Dermis blood vessel endothelial cell (primary cell): Measurements from ENCODE around the gene ZNF526. TPM values are rescaled to one million over a fixed set of nuclear protein-coding genes. Genes with fewer than 3 reads are reported as not detected.
A peak's percentile ranks its signal among the peaks of the same experiment; 100 is the strongest.

Source experiments
- DNase-seq: peaks from one replicate; pipeline ENCODE4 v3.0.0; 2010
- total RNA-seq: library from RNA; depleted of rRNA; stranded (reverse); fragments of >200 nt; gene quantifications from 2 replicates; pipeline ENCODE4 v1.2.3, GENCODE V29; 2014

Gene ZNF526
- total RNA-seq, result 8.7 and 9.3 TPM in 2 replicates

GRCh38 chr19:42219812-42220750 lies at the start of gene ZNF526:
TSS of gene ZNF526 (plus strand) at chr19:42220312. CDS start at chr19:42224404, 4,092 bp downstream.
- DNase-seq, result peak; percentile 99

- no peak for DNase-seq
Measured at GRCh38 chr19:42170715-42171114, 49.4 kb upstream of the ZNF526 start.

GRCh38 chr19:42172261-42172660 lies 47.9 kb upstream of the ZNF526 start:
- DNase-seq, result no peak

GRCh38 chr19:42173695-42174094 lies 46.4 kb upstream of the ZNF526 start:
- no peak for DNase-seq

GRCh38 chr19:42174188-42174587 lies 45.9 kb upstream of the ZNF526 start:
- DNase-seq, result no peak

- DNase-seq, result no peak
Measured at GRCh38 chr19:42174958-42175734, 45.0 kb upstream of the ZNF526 start.

- DNase-seq, result peak; percentile 16
Measured at GRCh38 chr19:42175952-42176648, 44.0 kb upstream of the ZNF526 start.

GRCh38 chr19:42176649-42176989 lies 43.5 kb upstream of the ZNF526 start:
- DNase-seq, result no peak

GRCh38 chr19:42176990-42177685 lies 43.0 kb upstream of the ZNF526 start:
- peak; percentile 79 for DNase-seq

- DNase-seq, result no peak
Measured at GRCh38 chr19:42177686-42178019, 42.5 kb upstream of the ZNF526 start.

GRCh38 chr19:42178791-42179674 lies 41.1 kb upstream of the ZNF526 start:
- peak; percentile 28 for DNase-seq

- DNase-seq, result peak; percentile 91
Measured at GRCh38 chr19:42184401-42184861, 35.7 kb upstream of the ZNF526 start.

- DNase-seq, result no peak
Measured at GRCh38 chr19:42185277-42185676, 34.8 kb upstream of the ZNF526 start.

GRCh38 chr19:42188665-42189064 lies 31.4 kb upstream of the ZNF526 start:
- no peak for DNase-seq

GRCh38 chr19:42189133-42189532 lies 31.0 kb upstream of the ZNF526 start:
- DNase-seq, result no peak

- DNase-seq, result no peak
Measured at GRCh38 chr19:42191330-42191729, 28.8 kb upstream of the ZNF526 start.

GRCh38 chr19:42191855-42192254 lies 28.3 kb upstream of the ZNF526 start:
- no peak for DNase-seq

GRCh38 chr19:42193294-42193693 lies 26.8 kb upstream of the ZNF526 start:
- no peak for DNase-seq

GRCh38 chr19:42193706-42194105 lies 26.4 kb upstream of the ZNF526 start:
- DNase-seq, result peak; percentile 63

- DNase-seq, result no peak
Measured at GRCh38 chr19:42196011-42197001, 23.8 kb upstream of the ZNF526 start.
